SK-MEL-5 (cell line): ENCODE data around the gene DPH3. TPM values are rescaled to one million over a fixed set of nuclear protein-coding genes. Genes with fewer than 3 reads are reported as not detected.

ENCODE experiments used
- DNase-seq: peaks from one replicate; pipeline ENCODE4 v3.0.0-alpha.2; 2016; ENCODE audit warnings: low read depth, low spot score
- in situ Hi-C: cut with HindIII; loops from 2 replicates; pipeline ENCODE4 v1.10.0; 2016; ENCODE audit warnings: low sequenced_read_pairs, high pct_unique_total_duplicates, low pct_unique_long_range_greater_than_20kb
- total RNA-seq: library from RNA; depleted of rRNA; stranded (reverse); fragments of >200 nt; shearing (Covaris generic); gene quantifications from 2 replicates; pipeline ENCODE4 v1.2.3, GENCODE V29; 2014

Gene DPH3
- total RNA-seq, 1 experiment from 2014 or later, result 29.8 TPM

DNA sequence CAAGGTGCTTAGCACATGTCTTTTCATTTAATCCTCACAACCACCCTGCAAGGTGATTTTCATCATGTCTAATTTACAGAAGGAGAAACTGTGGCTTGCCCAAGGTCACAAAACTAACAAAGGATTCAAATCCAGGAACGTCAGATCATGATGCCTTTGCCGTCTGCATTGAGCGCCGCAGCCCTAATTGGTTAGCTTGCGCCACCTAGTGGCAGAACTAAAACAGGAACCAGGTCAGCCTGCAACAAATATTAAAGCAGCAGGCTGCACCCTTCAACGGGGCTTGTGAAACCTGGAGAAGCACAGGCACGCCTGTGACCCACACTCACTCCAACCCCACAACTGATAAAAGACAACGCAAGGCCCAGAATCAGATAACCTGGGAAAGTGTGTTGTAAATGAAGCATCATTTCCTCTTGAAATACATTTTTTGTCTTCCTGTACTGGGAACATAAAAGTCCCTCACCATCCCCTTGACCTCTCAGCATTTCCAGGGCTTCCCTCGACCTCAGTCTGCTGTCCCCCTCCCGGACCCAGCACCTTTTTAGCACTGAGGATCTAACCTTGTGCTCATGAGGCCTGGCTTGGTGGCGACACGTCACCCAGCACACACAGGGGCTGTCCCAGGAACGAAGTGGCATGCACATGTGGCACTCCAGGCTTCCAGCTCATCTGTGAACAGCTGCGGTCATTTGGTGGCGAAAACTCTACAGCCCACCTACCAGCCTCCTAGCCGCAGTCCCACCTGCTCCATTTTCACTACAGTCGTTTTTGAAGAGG is 17.3 kb downstream of the DPH3 start:
- DNase-seq, result peak; percentile 91
- in situ Hi-C loops, result no loop called here

DNA sequence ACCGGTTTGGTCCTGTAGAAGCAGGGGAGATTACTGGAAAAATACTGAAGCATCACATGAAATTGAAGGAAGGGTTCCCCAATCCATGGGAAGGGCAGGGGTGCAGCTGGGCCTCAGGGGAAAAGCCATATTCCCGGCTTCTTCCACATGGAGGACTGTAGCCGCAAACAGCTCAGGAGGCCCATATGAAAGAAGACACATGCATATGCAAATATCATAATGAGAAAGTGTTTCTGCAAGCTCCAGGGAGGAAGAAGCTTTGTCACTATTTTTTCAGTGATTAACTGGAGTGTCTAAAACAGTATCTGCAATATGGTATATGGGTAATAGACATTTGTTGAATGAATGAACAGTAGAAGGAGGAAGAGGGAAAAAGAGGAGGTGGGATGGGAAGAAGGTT is 19.1 kb downstream of the DPH3 start:
- in situ Hi-C loops, result no loop called here
- no peak for DNase-seq

DNA sequence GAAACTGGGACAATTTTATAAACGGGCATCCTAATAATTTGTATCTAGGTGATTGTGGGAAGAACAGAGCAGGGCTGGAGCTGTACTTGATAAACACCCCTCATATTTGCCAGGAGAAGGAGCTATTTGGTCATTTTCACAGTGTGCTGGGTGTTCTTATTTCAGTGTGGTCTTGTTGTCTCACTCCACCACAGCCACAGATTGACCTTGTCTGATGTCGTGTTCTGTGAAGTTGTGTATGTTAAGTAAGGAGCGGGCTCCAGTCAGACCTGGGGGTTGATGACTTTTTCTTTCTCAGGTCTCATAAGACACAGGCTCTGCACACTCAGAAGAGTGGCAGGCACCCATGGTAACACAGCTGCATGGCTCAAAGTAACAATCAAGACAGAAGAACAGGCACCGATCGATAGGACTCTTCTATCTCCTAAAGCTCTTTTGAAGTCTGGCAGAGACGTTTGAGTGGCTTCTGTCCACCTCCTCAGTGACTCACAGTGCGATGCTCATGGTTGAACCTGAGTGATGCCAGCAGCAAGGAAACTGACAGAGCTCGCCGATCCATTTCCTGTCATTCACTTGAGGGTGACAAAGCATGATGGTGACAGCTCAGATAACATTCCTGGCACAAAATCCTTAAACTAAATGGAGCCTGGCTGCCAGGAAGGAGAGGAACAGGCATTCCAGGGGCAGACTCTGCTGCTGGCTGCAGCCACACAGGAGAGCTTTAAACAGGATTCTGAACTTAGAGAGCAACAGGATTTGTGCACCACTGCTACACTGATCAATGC is 20.8 kb downstream of the DPH3 start:
- no peak for DNase-seq
- in situ Hi-C loops, result no loop called here

DNA sequence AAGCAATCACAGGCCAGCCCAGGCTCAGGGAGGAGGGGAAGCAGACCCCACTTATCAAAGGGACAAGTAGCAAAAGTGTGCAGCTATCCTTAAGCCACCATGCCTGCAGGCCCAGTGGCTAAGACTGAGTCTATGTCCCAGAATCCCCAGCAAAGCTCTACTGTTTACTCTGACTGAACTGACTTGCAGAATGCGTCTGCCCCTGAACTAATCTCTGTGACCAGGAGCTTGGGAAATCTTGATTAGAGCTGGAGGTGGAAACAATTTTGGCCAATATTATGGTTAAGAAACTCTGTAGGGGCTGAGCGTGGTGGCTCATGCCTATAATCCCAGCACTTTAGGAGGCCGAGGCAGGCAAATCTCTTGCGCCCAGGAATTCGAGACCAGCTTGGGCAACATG is 22.6 kb downstream of the DPH3 start:
- in situ Hi-C loops, result no loop called here
- DNase-seq, result no peak

DNA sequence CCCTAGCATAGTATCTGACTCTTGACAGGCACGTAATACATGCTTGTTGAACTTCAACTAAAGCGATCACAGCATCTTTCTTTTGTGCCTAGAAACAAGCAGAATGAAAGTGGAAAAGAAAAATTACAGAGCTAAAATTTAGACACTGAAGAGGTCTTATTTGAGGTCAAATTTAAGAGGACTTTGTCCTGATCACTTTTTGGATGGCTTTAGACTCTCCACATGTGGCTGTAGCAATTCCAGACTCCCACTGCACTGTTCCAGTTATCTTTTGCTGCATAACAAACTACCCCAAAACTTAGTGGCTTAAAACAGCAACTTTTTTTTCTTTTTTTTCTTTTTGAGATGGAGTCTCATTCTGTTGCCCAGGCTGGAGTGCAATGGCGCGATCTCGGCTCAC is 23.5 kb downstream of the DPH3 start:
- in situ Hi-C loops, result no loop called here
- no peak for DNase-seq

DNA sequence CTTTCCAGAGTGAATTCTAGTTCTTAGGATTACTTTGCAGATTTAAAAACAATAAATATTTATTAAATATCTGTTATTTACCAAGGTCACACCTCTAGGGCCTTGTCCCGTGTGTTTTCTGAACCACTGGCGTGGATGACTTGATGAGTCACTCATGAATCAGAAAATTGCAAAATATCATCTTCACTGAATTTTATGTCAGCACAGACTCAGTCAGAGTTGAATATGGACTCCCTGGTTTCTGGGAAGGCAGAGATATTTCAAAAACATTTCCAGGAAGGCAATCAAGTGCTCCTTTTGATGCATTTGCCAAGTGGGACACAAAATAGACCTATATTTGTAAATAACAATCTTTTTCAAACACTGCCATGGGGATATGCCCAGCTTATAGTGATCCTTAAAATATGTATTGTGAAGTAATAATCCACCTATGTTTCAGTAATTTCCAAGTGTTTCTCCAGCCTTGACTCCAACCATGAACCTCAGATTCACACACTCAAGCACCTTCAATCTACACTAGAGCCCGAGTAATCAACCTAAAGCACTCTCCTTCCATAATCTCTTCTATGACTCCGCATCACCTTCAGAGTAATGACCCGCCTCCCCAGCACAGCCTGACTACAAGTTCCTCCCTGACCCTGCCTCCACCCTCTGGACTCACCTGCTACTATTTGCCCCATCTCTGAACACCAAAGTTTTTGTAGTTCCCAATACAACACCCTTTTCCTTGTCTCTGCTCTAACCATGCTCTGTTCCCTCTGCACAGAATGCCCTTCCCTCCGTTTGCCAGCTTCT is 24.3 kb downstream of the DPH3 start:
- in situ Hi-C loops, result no loop called here
- DNase-seq, result no peak

DNA sequence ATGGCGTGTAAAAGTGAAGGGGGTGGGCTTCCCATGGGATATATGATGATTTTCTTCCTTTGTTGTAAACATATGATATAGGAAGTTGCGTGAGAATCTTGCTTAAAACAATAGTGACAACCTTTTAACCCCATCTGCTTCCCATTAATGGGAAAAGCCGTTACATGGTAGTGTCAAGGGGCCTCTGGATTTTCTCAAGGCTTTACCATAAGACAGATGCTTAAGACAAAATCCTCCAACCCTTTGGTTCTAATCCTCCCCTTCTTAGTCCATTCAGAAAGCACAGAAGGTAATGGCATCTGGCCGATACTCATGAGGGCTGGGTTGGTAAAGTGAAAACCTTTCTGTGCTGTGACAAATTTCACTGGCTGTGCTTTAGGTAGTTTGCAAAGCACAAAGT is 25.0 kb downstream of the DPH3 start:
- no peak for DNase-seq
- in situ Hi-C loops, result no loop called here

DNA sequence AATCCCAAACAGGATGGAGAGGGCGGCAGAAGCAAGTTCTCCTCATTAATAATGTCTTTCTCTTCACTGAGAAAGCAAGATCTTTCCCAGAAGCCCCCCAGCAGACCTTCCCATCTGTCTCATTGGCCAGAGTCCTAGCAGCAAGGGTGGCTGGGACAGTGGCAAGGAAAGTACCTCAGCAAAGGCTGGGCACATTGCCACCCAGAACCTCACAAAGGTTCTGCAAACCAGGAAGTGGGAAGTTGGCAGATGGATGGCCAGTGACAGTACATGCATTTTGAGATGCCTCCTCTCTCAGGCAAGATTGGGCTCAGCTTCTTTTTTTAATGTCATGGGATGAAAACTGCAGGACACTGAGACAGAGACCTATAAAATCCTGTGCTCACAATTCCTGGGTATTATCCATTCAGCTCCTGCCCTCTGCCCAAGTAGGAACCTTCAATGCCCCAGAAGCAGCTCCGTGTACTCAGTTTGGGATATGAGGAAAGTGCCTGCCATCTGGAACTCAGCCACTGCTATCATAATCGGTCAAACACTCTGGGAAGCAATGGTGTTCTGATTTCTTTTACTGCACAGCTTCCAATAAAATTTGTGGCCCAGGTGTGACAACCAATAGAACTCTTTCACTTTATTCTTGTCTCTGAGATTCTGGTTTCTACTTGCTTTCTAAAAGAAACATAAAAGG is 25.5 kb downstream of the DPH3 start:
- in situ Hi-C loops, result no loop called here
- DNase-seq, result no peak

DNA sequence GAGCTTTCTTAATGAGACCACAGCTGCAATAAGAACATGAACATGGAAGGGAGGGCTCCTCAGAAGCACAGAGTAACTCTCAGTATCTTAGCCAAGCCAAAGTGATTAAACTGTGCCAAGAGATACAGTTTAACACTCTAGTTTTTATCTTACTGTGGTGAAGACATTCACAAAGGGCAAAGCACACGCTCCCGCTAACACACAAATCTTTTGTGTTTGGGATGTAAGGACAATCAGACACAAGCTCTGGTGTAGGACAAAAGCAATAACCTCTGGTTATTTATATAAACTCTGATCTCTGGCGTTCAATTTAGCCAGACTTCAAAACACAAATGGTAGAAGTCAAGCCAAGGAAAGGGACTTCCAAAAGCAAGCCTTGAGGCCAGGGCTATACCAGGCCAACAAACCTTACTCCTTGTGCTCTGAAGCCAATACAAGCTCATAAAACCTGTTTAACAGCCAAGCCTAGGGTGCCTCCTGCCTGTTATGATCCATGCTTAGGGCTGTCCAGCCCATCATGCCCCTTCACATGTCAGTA is 27.8 kb downstream of the DPH3 start:
- no peak for DNase-seq
- in situ Hi-C loops, result no loop called here

DNA sequence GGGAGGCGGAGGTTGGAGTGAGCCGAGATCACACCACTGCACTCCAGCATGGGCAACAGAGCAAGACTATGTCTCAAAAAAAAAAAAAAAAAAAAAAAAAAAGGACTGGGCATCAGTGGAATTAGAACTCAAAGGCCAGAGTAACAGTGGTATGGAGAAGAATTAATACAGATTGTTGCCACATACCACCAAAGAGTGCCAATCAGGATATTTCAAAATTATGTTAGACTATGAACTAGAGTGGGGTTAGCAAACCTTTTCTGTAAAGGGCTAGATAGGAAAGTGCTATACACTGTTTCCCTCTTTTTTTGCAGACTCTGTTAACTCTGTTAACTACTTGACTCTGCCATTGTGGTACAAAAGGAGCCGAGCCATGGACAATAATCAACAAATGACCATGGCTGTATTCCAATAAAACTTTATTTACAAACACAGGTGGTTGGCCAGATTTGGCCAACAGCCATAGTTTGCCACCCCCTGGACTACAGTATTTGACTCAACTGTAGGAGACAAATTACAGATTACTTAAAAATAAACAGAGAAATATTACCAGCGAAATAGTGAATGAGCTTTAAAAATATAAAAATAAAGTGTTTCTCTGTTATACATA is 28.6 kb downstream of the DPH3 start:
- in situ Hi-C loops, result no loop called here

DNA sequence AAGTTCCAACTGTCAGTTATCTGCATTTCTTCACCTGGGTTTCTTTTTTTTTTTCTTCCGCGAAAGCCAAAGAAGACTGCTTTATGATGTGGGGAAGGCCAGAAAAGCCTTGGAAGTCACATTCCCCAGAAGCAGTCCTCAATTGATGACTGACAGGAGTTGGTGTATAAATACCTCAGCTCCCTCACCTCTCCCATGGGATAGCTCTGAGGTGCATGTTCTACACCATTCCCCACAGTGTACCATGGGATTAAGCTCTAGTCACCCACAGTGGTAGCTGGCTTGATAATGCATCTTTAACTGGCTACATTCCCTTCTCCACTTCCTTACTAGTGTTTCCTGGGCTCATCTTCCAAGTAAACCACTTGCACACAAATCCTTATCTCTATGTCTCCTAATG is 30.5 kb downstream of the DPH3 start:
- in situ Hi-C loops, result no loop called here
- DNase-seq, result no peak

More for the DNA sequence above, 28.6 kb downstream of the DPH3 start:
- no peak for DNase-seq

DNA sequence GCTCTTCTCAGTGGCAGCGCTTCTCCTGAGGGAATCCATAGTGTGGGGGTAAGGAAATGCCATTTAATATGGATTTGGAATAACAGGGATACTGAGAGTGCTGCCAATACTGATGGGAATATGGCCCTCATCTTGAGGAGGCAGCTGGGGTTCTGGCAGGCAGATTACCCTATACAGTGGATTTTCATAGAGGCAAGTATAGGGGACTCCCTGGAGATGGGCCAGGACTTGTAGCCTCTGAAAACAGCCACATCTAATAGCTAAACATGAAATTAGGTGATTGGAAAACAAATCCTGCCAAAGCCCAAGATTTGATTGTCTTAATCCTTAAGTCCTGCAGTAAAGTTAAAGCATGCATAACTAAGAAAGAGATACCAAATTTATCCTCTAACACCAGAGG is 30.9 kb downstream of the DPH3 start:
- no peak for DNase-seq
- in situ Hi-C loops, result no loop called here

DNA sequence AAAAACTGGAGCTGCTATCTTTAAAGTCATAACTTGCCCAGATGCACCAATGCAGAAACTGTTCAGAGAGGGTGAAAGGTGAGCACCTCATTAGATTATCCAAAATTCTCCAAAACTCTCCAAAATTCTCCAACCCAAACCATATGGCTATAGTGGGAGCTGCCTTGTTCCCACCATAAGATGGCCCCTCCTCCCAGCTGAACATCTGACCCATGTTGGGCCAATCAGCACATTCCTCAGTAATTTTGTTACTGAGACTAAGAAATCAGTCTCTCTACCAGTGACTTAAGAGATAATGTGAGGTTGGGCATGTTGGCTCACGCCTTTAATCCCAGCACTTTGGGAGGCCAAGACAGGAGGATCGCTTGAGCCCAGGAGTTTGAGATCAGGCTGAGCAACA is 32.8 kb downstream of the DPH3 start:
- DNase-seq, result no peak
- in situ Hi-C loops, result no loop called here

DNA sequence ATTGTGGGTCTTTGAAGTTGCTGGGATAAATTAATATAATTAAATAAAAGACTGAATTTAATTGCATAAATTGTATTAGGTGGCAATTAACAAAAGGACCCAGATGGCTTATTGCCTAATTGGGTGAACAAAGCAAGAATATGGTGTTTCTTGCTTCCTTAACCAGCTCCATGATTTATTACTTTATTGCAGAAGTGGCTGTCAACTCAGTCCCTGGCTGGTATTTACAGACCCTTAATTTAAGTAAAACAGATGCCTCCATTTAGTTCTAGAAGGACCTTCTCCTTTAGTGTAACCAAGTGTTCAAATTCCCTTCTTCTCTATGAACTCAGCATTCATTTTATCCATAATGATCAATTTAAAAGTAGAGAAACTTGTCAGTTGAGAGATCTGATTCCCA is 35.1 kb downstream of the DPH3 start:
- in situ Hi-C loops, result no loop called here
- no peak for DNase-seq

DNA sequence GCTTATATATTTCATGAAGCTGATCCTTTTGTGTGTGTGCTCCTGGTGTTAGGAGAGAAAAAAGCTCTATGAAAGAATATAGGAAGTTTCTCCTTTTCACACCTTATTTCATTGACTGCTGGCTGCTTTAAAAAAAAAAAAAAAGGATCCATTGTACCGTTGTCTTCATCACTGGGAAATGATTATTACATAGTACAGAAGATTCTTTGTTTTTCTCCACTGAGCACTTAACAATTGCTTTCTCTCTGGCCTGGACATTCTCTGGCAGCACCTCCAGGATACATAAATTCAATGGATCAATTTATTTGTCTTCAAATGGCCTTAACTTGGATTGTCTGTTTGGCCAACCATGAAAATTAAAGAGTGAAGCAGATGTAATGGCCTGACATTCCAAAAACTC is 37.2 kb downstream of the DPH3 start:
- in situ Hi-C loops, result no loop called here
- peak; percentile 31 for DNase-seq

DNA sequence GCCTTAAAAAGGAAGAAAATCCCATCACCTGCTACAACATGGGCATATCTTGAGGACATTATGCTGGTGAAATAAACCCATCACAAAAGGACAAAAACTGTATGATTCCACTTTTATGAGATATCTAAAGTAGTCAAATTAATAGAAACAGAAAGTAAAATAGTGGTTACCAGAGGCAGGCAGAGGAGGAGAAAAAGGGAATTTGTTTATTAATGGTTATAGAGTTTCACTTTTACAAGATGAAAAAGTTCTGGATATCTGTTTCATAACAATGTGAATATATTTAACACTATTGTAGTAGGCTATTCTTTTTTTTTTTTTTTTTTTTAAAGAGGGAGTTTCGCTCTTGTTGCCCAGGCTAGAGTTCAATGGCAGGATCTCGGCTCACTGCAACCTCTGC is 40.4 kb downstream of the DPH3 start:
- in situ Hi-C loops, result no loop called here
- no peak for DNase-seq

DNA sequence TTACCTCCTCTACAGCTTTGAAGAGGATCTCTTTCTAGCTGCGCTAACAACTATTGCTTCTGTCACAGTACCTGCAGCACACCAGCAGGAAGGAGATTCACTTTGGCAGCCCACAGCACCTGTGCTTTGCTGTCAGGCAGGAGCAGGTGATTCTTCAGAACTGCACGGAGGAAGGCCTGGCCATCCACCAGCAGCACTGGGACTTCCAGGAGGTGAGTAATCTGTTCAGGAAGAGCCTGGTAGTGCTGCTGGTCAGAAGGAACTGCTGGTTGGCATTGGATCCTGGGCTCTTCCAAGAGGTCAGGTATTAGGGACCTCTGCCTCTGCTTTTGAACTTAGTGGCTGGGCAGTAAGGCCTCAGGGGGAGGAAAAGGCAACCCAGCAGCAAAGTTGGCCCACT is 42.2 kb downstream of the DPH3 start:
- in situ Hi-C loops, result no loop called here
- no peak for DNase-seq
